H1 (cell line): ENCODE results near the gene OR4E1. TPM values are rescaled to one million over a fixed set of nuclear protein-coding genes. Genes with fewer than 3 reads are reported as not detected.

Source experiments
- CTCF ChIA-PET: fragments of 300-600 bp; sonication (Branson Sonifier 250); formaldehyde crosslinking; loops from one replicate; lab custom pipeline; 2021; ENCODE audit not compliant: partially characterized antibody; lab: Charles Lee
- POLR2A ChIA-PET: fragments of 300-600 bp; sonication (Branson Sonifier 250); formaldehyde crosslinking; loops from one replicate; lab custom pipeline; 2021; ENCODE audit warnings: inconsistent platforms; ENCODE audit not compliant: partially characterized antibody; lab: Charles Lee
- DNase-seq, 2 experiments: peaks; one replicate each; pipeline versions ENCODE4 v3.0.0 to v3.0.0-alpha.2; 2010 to 2022; ENCODE audit warnings: low spot score in 2 of 2, low read depth in 1 of 2, mixed read lengths in 1 of 2
- FAIRE-seq: peaks from 2 replicates; lab custom pipeline; 2011; peaks lifted over from hg19 to GRCh38; lab: Jason Lieb, UNC
- H2AFZ ChIP-seq: 2 replicates; pipeline ENCODE4 v1.8.1; 2012; ENCODE audit warnings: low read length, inconsistent platforms
- H2AK5ac ChIP-seq: 2 replicates; pipeline ENCODE4 v1.6.1; 2013; ENCODE audit warnings: low read depth, low read length
- H2BK120ac ChIP-seq: replicated peaks from 2 replicates; pipeline ENCODE3; 2013; ENCODE audit warnings: low read depth, low read length, inconsistent platforms
- H2BK12ac ChIP-seq: 2 replicates; pipeline ENCODE4 v1.6.1; 2013; ENCODE audit warnings: low read depth, low read length
- H2BK15ac ChIP-seq: 2 replicates; pipeline ENCODE4 v1.6.1; 2013; ENCODE audit warnings: low read length
- H2BK20ac ChIP-seq: 2 replicates; pipeline ENCODE4 v1.6.1; 2013; ENCODE audit warnings: low read length
- H2BK5ac ChIP-seq: 2 replicates; pipeline ENCODE4 v1.6.1; 2013; ENCODE audit warnings: low read depth, low read length
- H3K14ac ChIP-seq: 2 replicates; pipeline ENCODE4 v1.6.1; 2013; ENCODE audit warnings: inconsistent platforms; ENCODE audit not compliant: insufficient read length
- H3K18ac ChIP-seq: 2 replicates; pipeline ENCODE4 v1.6.1; 2013; ENCODE audit warnings: low read length; ENCODE audit errors: extremely low read depth
- H3K23ac ChIP-seq: 2 replicates; pipeline ENCODE4 v1.6.1; 2013; ENCODE audit warnings: inconsistent platforms; ENCODE audit not compliant: insufficient read length
- H3K23me2 ChIP-seq: 2 replicates; pipeline ENCODE4 v1.6.1; 2013; ENCODE audit warnings: low read depth, low read length
- H3K27ac ChIP-seq: 2 replicates; pipeline ENCODE4 v1.6.1; 2011; ENCODE audit warnings: low read depth, low read length, inconsistent platforms
- H3K27me3 ChIP-seq, 4 experiments: replicated peaks in 1 of 4; 1 replicate in 1 of 4; 2 replicates in 3 of 4; pipeline versions ENCODE4 v1.6.1 to v1.8.1; 2011 to 2013; ENCODE audit warnings: low read length in 3 of 4, mild to moderate bottlenecking in 3 of 4, inconsistent platforms in 2 of 4, mixed read lengths in 2 of 4, moderate library complexity in 1 of 4; ENCODE audit not compliant: control insufficient read depth in 3 of 4, insufficient read depth in 3 of 4; ENCODE audit errors: extremely low read depth in 1 of 4
- H3K36me3 ChIP-seq, 4 experiments: 2 replicates each; pipeline versions ENCODE4 v1.6.1 to v1.8.1; 2011 to 2013; ENCODE audit warnings: mild to moderate bottlenecking in 4 of 4, low read length in 3 of 4, moderate library complexity in 2 of 4, control low read depth in 1 of 4, inconsistent platforms in 1 of 4; ENCODE audit not compliant: insufficient read depth in 4 of 4, control insufficient read depth in 2 of 4
- H3K4ac ChIP-seq: replicated peaks from 2 replicates; pipeline ENCODE3; 2013; ENCODE audit warnings: low read length, low read depth, mixed read lengths, inconsistent platforms; ENCODE audit not compliant: insufficient read length
- H3K4me1 ChIP-seq, 4 experiments: replicated peaks in 1 of 4; 1 replicate in 1 of 4; 2 replicates in 3 of 4; pipeline versions ENCODE4 v1.6.1 to v1.8.1; 2011 to 2013; ENCODE audit warnings: low read length in 3 of 4, inconsistent platforms in 2 of 4, mixed read lengths in 1 of 4; ENCODE audit not compliant: insufficient read depth in 4 of 4, control insufficient read depth in 3 of 4
- H3K4me2 ChIP-seq, 2 experiments: 2 replicates each; pipeline versions ENCODE4 v1.6.1 to v1.8.1; 2011 to 2013; ENCODE audit warnings: low read depth in 2 of 2, low read length in 2 of 2, control low read depth in 1 of 2, inconsistent platforms in 1 of 2, mild to moderate bottlenecking in 1 of 2; ENCODE audit not compliant: insufficient read depth in 1 of 2
- H3K4me3 ChIP-seq, 4 experiments: fragments of 200-600, 300-600 bp in 1 of 4; sonication (generic), shearing (Covaris generic), sonication (Bioruptor Twin) in 1 of 4; 2 replicates each; pipeline versions ENCODE4 v1.5.1 to v1.8.1; 2011 to 2016; ENCODE audit warnings: low read length in 4 of 4, low read depth in 3 of 4, control low read depth in 2 of 4, inconsistent platforms in 2 of 4, mild to moderate bottlenecking in 2 of 4, mixed read lengths in 1 of 4, moderate library complexity in 1 of 4; ENCODE audit not compliant: insufficient read depth in 2 of 4; ENCODE audit errors: extremely low read depth in 1 of 4
- H3K56ac ChIP-seq: replicated peaks from 2 replicates; pipeline ENCODE3; 2013; ENCODE audit warnings: low read depth, mild to moderate bottlenecking, mixed read lengths, low read length, inconsistent platforms; ENCODE audit not compliant: insufficient read length
- H3K79me1 ChIP-seq: 2 replicates; pipeline ENCODE4 v1.6.1; 2013; ENCODE audit warnings: low read depth, low read length, control low read depth
- H3K79me2 ChIP-seq, 2 experiments: 2 replicates each; pipeline versions ENCODE4 v1.6.1 to v1.8.1; 2012 to 2013; ENCODE audit warnings: low read length in 2 of 2, mild to moderate bottlenecking in 2 of 2, inconsistent platforms in 1 of 2; ENCODE audit not compliant: insufficient read depth in 2 of 2, control insufficient read depth in 1 of 2
- H3K9ac ChIP-seq, 4 experiments: replicated peaks in 1 of 4; 1 replicate in 1 of 4; 2 replicates in 3 of 4; pipeline versions ENCODE4 v1.6.1 to v1.8.1; 2011 to 2013; ENCODE audit warnings: low read depth in 3 of 4, low read length in 3 of 4, control low read depth in 2 of 4, mild to moderate bottlenecking in 2 of 4, moderate library complexity in 2 of 4, inconsistent platforms in 1 of 4; ENCODE audit errors: extremely low read depth in 1 of 4
- H3K9me3 ChIP-seq, 2 experiments: 2 replicates each; pipeline versions ENCODE4 v1.6.1 to v1.8.1; 2012 to 2013; ENCODE audit warnings: mild to moderate bottlenecking in 2 of 2, moderate library complexity in 2 of 2, control low read depth in 1 of 2, inconsistent platforms in 1 of 2, low read depth in 1 of 2, low read length in 1 of 2, mixed read lengths in 1 of 2; ENCODE audit not compliant: insufficient read depth in 2 of 2
- H4K20me1 ChIP-seq, 2 experiments: replicated peaks in 1 of 2; 2 replicates each; pipeline versions ENCODE3 to v1.8.1; 2011 to 2013; ENCODE audit warnings: inconsistent platforms in 2 of 2, low read length in 2 of 2, mild to moderate bottlenecking in 1 of 2; ENCODE audit not compliant: insufficient read depth in 2 of 2, control insufficient read depth in 1 of 2
- H4K5ac ChIP-seq: 2 replicates; pipeline ENCODE4 v1.6.1; 2013; ENCODE audit warnings: low read length, low read depth, mixed read lengths, inconsistent platforms; ENCODE audit not compliant: insufficient read length
- H4K8ac ChIP-seq: 2 replicates; pipeline ENCODE4 v1.8.0; 2013; ENCODE audit warnings: mild to moderate bottlenecking, moderate library complexity, low read length, inconsistent platforms; ENCODE audit not compliant: insufficient read depth; ENCODE audit errors: extremely low read depth
- H4K91ac ChIP-seq: replicated peaks from 2 replicates; pipeline ENCODE3; 2013; ENCODE audit warnings: low read length, mixed read lengths, inconsistent platforms; ENCODE audit not compliant: insufficient read length
- ATF2 ChIP-seq: IDR thresholded peaks from 2 replicates; pipeline ENCODE4 v1.6.1; 2012; ENCODE audit warnings: low read length, inconsistent platforms
- CHD2 ChIP-seq: IDR thresholded peaks from 2 replicates; pipeline ENCODE4 v1.6.1; 2012; ENCODE audit warnings: low read length, improper control_type of control experiment
- CTBP2 ChIP-seq: IDR thresholded peaks from 2 replicates; pipeline ENCODE4 v1.7.0; 2011; ENCODE audit warnings: borderline replicate concordance, mild to moderate bottlenecking, moderate library complexity, mixed read lengths, low read length; ENCODE audit not compliant: insufficient read depth, insufficient read length
- E2F6 ChIP-seq: IDR thresholded peaks from 2 replicates; pipeline ENCODE4 v1.6.1; 2012; ENCODE audit warnings: inconsistent platforms
- KDM1A ChIP-seq: fragments of 200-600, 300-600 bp; sonication (generic); IDR thresholded peaks from 2 replicates; pipeline ENCODE4 v1.7.1; 2016; ENCODE audit warnings: mild to moderate bottlenecking, low read length, borderline replicate concordance
- NANOG ChIP-seq: IDR thresholded peaks from 2 replicates; pipeline ENCODE4 v1.6.1; 2011; ENCODE audit warnings: low read length, low read depth, mild to moderate bottlenecking, inconsistent platforms; ENCODE audit not compliant: insufficient read depth, poor library complexity, severe bottlenecking
- NRF1 ChIP-seq: IDR thresholded peaks from 2 replicates; pipeline ENCODE4 v1.6.1; 2011; ENCODE audit warnings: mild to moderate bottlenecking, low read depth, low read length, improper control_type of control experiment
- TEAD4 ChIP-seq: IDR thresholded peaks from 2 replicates; pipeline ENCODE4 v1.6.1; 2012; ENCODE audit warnings: low read depth, low read length, inconsistent platforms, mixed read lengths
- YY1 ChIP-seq: IDR thresholded peaks from 2 replicates; pipeline ENCODE4 v1.6.1; 2011; ENCODE audit warnings: low read depth, mild to moderate bottlenecking, low read length
- ZNF274 ChIP-seq: IDR thresholded peaks from 2 replicates; pipeline ENCODE4 v1.7.0; 2012; ENCODE audit warnings: low read length, borderline replicate concordance; ENCODE audit errors: extremely low read depth
- WGBS, 2 experiments: shearing (Covaris generic) in 1 of 2; methylation state at CpG; one replicate each; pipeline versions ENCODE4 v1.1.6 to v1.1.7; 2013 to 2015; ENCODE audit warnings: low lambda C conversion rate in 2 of 2, mixed read lengths in 2 of 2, inconsistent platforms in 1 of 2, low coverage in 1 of 2, missing lambda C conversion rate in 1 of 2; ENCODE audit not compliant: insufficient replicate concordance in 2 of 2, insufficient coverage in 1 of 2, insufficient read length in 1 of 2; ENCODE audit errors: extremely low coverage in 1 of 2, missing lambda C conversion rate in 1 of 2; 5-methylcytosine and 5-hydroxymethylcytosine counted together
- polyA plus RNA-seq, 7 experiments: library from polyadenylated mRNA; depleted of rRNA in 3 of 7; stranded (reverse) in 5 of 7; unstranded in 2 of 7; fragments of >200 nt in 5 of 7; fragments of 200-250 nt in 2 of 7; gene quantifications; 1 replicate in 5 of 7; 2 replicates in 1 of 7; 4 replicates in 1 of 7; pipeline versions ENCODE4 v1.2.1 to v1.2.3, GENCODE V29; 2011 to 2013; ENCODE audit warnings: missing spikeins in 2 of 7, mixed read lengths in 2 of 7
- total RNA-seq: library from RNA; stranded (reverse); fragmentation: NEBNext Ultra II Directional; extraction: Animal tissue kit (Norgen Biotek cat#: 25700); gene quantifications from 2 replicates; pipeline ENCODE4 v1.2.1, GENCODE V29; 2021

OR4E1 gene
- total and polyA plus RNA-seq, 2 of the 8 experiments (the other 6 are each of a cell fraction or from before 2014, with no cell fraction given): not detected

- Histone ChIP-seq H4K5ac (no peak overlapping the region), H2BK12ac (no peak overlapping the region), H3K23ac (no peak overlapping the region), H3K18ac (no peak overlapping the region), H3K4me1 (peaks cover 2 to 8% (median 6%) of the 10 kb centered on the region in 4 experiments; a peak in 5 of 7 replicates), H3K9ac (no peak overlapping the region), H3K23me2 (no peaks in the 10 kb centered on the region), H3K4me3 (no peak overlapping the region), H2BK15ac (no peak overlapping the region), H3K4me2 (no peak overlapping the region), H3K4ac (no peak overlapping the region), H2BK20ac (no peak overlapping the region), H3K14ac (no peak overlapping the region), H2AFZ (no peak overlapping the region), H2BK120ac (no peak overlapping the region), H3K56ac (no peak overlapping the region), H4K91ac (no peak overlapping the region), H3K27ac (no peak overlapping the region), H3K9me3 (no peaks in the 10 kb centered on the region), H2BK5ac (no peak overlapping the region), H4K8ac (no peak overlapping the region; the same call in 1 of the 2 replicates), H3K27me3 (no peaks in the 10 kb centered on the region), H3K79me1 (no peaks in the 10 kb centered on the region), H3K79me2 (no peaks in the 10 kb centered on the region), H3K36me3 (no peaks in the 10 kb centered on the region), H2AK5ac (no peak overlapping the region), H4K20me1 (no peaks in the 10 kb centered on the region)
- WGBS, 2 experiments: 83% methylated on average over 5 of the region's 5 CpGs; no CpG with 5 or more reads in 1 of the 2 experiments
- FAIRE-seq (peak; percentile 45), DNase-seq (no peak)
- ChIA-PET CTCF (interaction anchor here (1.1 to 1.4 kb wide), 3 partner anchors 10 to 68 kb away, joined by 3 to 9 read pairs (median 3); partner anchors contain the start of gene OR4E2), POLR2A (interaction anchor here (1.2 kb wide), 1 partner anchor 188 kb away, joined by 3 read pairs; no protein-coding TSS in a partner anchor)
- no peak for TF ChIP-seq CHD2
- no peak for TF ChIP-seq NRF1
- no peak for TF ChIP-seq YY1
- no peak for TF ChIP-seq ZNF274
- TF ChIP-seq KDM1A: no peak
- TF ChIP-seq E2F6: no peak
- no peak for TF ChIP-seq ATF2
- no peak for TF ChIP-seq TEAD4
- TF ChIP-seq CTBP2: no peak
- TF ChIP-seq NANOG: no peak
These were observed 30.2 kb downstream of the OR4E1 start for GRCh38 chr14:21643407-21643806.
